Measurements from ENCODE around the gene CELF1. TPM values are rescaled to one million over a fixed set of nuclear protein-coding genes. Genes with fewer than 3 reads are reported as not detected.
"Not testable (repeated sequence)": the region's sequence is repeated elsewhere in the genome, so short reads cannot be mapped to it uniquely, and the experiment has no call there.

The CELF1 gene
- total RNA-seq, 1 experiment from 2014 or later: 157 TPM

DNA sequence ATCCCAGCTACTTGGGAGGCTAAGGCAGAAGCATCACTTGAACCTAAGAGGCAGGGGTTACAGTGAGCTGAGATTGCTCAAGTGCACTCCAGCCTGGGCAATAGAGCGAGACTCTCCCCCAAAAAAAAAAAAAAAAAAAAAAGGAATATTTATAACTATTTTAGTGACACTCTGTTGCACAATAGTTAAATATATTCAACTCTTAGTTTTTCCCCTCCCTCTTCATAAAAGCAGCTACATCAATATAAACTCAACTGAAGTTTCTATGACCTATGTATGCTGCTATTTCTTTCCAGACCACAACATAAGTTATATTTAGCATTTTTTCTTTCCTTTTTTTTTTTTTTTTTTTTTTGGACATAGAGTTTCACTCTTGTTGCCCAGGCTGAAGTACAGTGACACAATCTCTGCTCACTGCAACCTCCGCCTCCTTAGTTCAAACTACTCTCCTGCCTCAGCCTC, 19.2 kb downstream of the CELF1 start:
- CTCF ChIA-PET: interaction anchor here (0.7 to 1.1 kb wide), 3 partner anchors 19 to 303 kb away, joined by 3 to 7 read pairs (median 7); partner anchors contain the start of gene CELF1
- Mint-ChIP-seq H3K9me3 (ENCODE audit: low read depth, unreplicated experiment) (no peaks in the 10 kb centered on the region), H3K27ac (ENCODE audit: unreplicated experiment) (no peak overlapping the region), H3K27me3 (ENCODE audit: unreplicated experiment) (no peaks in the 10 kb centered on the region), H3K4me3 (ENCODE audit: low read depth, unreplicated experiment) (no peak overlapping the region), H3K4me1 (ENCODE audit: low read depth, unreplicated experiment) (peaks cover 16% of the 10 kb centered on the region), H3K36me3 (ENCODE audit: insufficient read depth, unreplicated experiment) (peaks cover 6% of the 10 kb centered on the region)
- intact Hi-C loops (cut with micrococcal nuclease; ENCODE audit: unreplicated experiment): no loop called here
- no peak for DNase-seq
- TF ChIP-seq, protein P1, sequence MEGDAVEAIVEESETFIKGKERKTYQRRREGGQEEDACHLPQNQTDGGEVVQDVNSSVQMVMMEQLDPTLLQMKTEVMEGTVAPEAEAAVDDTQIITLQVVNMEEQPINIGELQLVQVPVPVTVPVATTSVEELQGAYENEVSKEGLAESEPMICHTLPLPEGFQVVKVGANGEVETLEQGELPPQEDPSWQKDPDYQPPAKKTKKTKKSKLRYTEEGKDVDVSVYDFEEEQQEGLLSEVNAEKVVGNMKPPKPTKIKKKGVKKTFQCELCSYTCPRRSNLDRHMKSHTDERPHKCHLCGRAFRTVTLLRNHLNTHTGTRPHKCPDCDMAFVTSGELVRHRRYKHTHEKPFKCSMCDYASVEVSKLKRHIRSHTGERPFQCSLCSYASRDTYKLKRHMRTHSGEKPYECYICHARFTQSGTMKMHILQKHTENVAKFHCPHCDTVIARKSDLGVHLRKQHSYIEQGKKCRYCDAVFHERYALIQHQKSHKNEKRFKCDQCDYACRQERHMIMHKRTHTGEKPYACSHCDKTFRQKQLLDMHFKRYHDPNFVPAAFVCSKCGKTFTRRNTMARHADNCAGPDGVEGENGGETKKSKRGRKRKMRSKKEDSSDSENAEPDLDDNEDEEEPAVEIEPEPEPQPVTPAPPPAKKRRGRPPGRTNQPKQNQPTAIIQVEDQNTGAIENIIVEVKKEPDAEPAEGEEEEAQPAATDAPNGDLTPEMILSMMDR (IDR thresholded peaks at IDR 0.05; ENCODE audit: unreplicated experiment): no peak
- no TSS peak for BruUV-seq (replicated peaks)

DNA sequence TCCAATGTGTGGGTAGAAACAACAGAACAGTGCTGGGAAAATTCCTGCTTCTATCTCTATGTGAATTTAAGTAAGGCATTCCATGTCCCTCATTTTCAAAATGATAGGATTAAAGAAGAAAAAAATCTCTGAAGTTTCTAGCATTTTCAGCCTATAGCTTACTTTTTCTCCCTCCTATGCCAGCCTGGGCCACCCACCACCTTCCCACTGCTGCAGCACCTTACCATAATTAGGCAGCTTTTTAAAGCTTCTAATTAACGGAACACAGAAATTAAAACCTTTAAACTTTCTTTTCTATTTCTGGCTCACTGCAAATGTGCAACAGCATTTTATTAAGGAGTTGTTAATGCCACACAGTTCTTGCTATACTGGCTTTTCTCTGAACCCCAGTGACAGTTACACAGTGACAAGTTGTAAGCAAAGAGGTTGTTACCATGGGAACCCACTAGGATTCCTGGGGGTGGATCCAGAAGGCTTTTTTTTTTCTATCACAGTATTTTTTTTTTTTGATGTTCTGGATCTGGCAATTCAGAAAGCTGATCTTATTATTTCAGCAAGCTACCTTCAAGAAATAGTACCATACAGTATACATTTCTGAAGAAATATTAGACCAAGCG, 20.2 kb downstream of the CELF1 start:
- H3K4me1 Mint-ChIP-seq (ENCODE audit: low read depth, unreplicated experiment): peaks cover 12% of the 10 kb centered on the region
- intact Hi-C loops (cut with micrococcal nuclease; ENCODE audit: unreplicated experiment): no loop called here
- no TSS peak for BruUV-seq (replicated peaks)
- CTCF ChIA-PET: interaction anchor here (0.7 to 1.1 kb wide), 2 partner anchors 39 to 246 kb away, joined by 3 to 7 read pairs; no protein-coding TSS in a partner anchor
- DNase-seq: no peak
- TF ChIP-seq, protein P1 (IDR thresholded peaks at IDR 0.05; ENCODE audit: unreplicated experiment): no peak
- H3K4me3 Mint-ChIP-seq (ENCODE audit: low read depth, unreplicated experiment): no peak overlapping the region
- no peak overlapping the region for H3K27ac Mint-ChIP-seq (ENCODE audit: unreplicated experiment)
- H3K9me3 Mint-ChIP-seq (ENCODE audit: low read depth, unreplicated experiment): no peaks in the 10 kb centered on the region
- no peaks in the 10 kb centered on the region for H3K27me3 Mint-ChIP-seq (ENCODE audit: unreplicated experiment)
- H3K36me3 Mint-ChIP-seq (ENCODE audit: insufficient read depth, unreplicated experiment): peaks cover 6% of the 10 kb centered on the region

DNA sequence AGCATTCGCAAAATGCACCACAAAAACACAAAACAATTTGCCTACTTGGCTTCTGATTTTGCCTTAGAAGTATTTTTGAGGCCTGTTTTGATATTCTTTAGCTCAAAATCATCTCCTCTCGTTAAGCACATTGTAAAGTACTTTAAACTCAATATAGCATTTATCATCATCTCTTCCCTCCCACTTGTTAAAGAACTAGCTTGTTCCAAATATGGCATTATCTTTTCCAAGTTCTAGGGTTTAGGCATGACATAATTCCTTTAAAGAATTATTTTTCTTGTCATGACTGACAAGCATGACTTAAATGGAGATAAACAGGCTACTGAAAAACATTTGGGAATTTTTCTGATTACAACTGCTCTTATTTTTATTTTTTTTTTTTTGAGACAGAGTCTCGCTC, 21.3 kb downstream of the CELF1 start:
- CTCF ChIA-PET: no interaction called here
- no peak overlapping the region for H3K27ac Mint-ChIP-seq (ENCODE audit: unreplicated experiment)

DNA sequence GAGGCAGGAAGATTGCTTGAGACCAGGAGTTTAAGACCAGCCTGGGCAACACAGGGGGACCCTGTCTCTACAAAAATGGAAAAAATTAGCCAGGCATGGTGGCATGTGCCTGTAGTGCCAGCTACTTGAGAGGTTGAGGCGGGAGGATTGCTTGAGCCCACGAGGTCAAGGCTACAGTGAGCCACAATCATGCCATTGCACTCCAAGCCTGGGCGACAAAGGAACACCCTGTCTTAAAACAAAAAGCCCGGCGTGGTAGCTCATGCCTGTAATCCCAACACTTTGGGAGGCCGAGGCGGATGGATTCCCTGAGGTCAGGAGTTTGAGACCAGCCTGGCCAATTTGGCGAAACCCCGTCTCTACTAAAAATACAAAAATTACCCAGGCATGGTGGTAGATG, 22.2 kb downstream of the CELF1 start:
- DNase-seq; H3K36me3 Mint-ChIP-seq (ENCODE audit: insufficient read depth, unreplicated experiment); BruUV-seq (replicated peaks); intact Hi-C loops (cut with micrococcal nuclease; ENCODE audit: unreplicated experiment); CTCF ChIA-PET; H3K27ac Mint-ChIP-seq (ENCODE audit: unreplicated experiment); H3K27me3 Mint-ChIP-seq (ENCODE audit: unreplicated experiment); H3K4me3 Mint-ChIP-seq (ENCODE audit: low read depth, unreplicated experiment); H3K9me3 Mint-ChIP-seq (ENCODE audit: low read depth, unreplicated experiment): not testable (repeated sequence)
- H3K4me1 Mint-ChIP-seq (ENCODE audit: low read depth, unreplicated experiment): peaks cover 15% of the 10 kb centered on the region

More for the DNA sequence above, 21.3 kb downstream of the CELF1 start:
- TF ChIP-seq, protein P1 (IDR thresholded peaks at IDR 0.05; ENCODE audit: unreplicated experiment): no peak
- TSS peak; percentile 23 for BruUV-seq (replicated peaks)
- H3K4me3 Mint-ChIP-seq (ENCODE audit: low read depth, unreplicated experiment): no peak overlapping the region
- no peaks in the 10 kb centered on the region for H3K9me3 Mint-ChIP-seq (ENCODE audit: low read depth, unreplicated experiment)
- intact Hi-C loops (cut with micrococcal nuclease; ENCODE audit: unreplicated experiment): no loop called here
- H3K4me1 Mint-ChIP-seq (ENCODE audit: low read depth, unreplicated experiment): peaks cover 12% of the 10 kb centered on the region
- peaks cover 12% of the 10 kb centered on the region for H3K36me3 Mint-ChIP-seq (ENCODE audit: insufficient read depth, unreplicated experiment)
- DNase-seq: no peak
- no peaks in the 10 kb centered on the region for H3K27me3 Mint-ChIP-seq (ENCODE audit: unreplicated experiment)

DNA sequence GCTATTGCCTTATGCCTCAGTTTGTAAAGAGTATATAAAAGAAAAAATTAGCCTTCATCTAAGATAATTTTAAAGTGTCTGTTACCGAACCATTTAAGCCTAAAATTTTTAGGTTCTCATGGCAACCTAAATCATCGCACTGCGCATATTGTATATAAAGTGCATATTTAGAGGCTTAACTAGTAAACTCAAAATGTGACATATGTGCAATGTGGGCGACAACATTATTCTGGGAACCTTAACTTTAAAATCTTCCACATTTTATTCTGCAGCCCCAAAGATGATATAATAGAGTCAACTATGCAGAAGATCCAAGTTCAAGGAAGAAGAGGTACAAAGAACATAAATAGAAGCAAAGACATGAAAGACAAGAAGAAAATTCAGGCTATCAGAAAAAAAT, 23.0 kb downstream of the CELF1 start:
- no peak for DNase-seq
- CTCF ChIA-PET: no interaction called here
- no TSS peak for BruUV-seq (replicated peaks)
- intact Hi-C loops (cut with micrococcal nuclease; ENCODE audit: unreplicated experiment): no loop called here
- peaks cover 21% of the 10 kb centered on the region for H3K4me1 Mint-ChIP-seq (ENCODE audit: low read depth, unreplicated experiment)
- no peak overlapping the region for H3K4me3 Mint-ChIP-seq (ENCODE audit: low read depth, unreplicated experiment)
- H3K27me3 Mint-ChIP-seq (ENCODE audit: unreplicated experiment): no peaks in the 10 kb centered on the region
- peaks cover 6% of the 10 kb centered on the region for H3K36me3 Mint-ChIP-seq (ENCODE audit: insufficient read depth, unreplicated experiment)
- no peaks in the 10 kb centered on the region for H3K9me3 Mint-ChIP-seq (ENCODE audit: low read depth, unreplicated experiment)
- TF ChIP-seq, protein P1 (IDR thresholded peaks at IDR 0.05; ENCODE audit: unreplicated experiment): no peak
- H3K27ac Mint-ChIP-seq (ENCODE audit: unreplicated experiment): no peak overlapping the region

Measured in Calu3 (cell line).